Upper lobe of left lung (tissue), 6 donors: ENCODE results near the gene AP3S2. TPM values are rescaled to one million over a fixed set of nuclear protein-coding genes. Genes with fewer than 3 reads are reported as not detected.

Experiments used
- ATAC-seq, 2 donors: fragments of 200-7000 bp; cut with Tn5 transposase; one replicate each; pipeline ENCODE4 v1.9.1; 2022; ENCODE audit warnings: mild to moderate bottlenecking in 2 of 2, moderate library complexity in 2 of 2; ENCODE audit not compliant: low FRiP score in 2 of 2
- DNase-seq, 2 donors: peaks; one replicate each; pipeline ENCODE4 v3.0.0-alpha.2; 2019 to 2020
- H3K27ac ChIP-seq, 4 donors: fragments of 200-600 bp; sonication (generic); one replicate each; pipeline ENCODE4 v1.5.1; 2016 to 2019
- H3K27me3 ChIP-seq, 4 donors: fragments of 200-600 bp; sonication (generic); one replicate each; pipeline ENCODE4 v1.5.1; 2017 to 2019
- H3K36me3 ChIP-seq, 4 donors: fragments of 200-600 bp; sonication (generic); one replicate each; pipeline ENCODE4 v1.5.1; 2016 to 2019
- H3K4me1 ChIP-seq, 4 donors: fragments of 200-600 bp; sonication (generic); one replicate each; pipeline ENCODE4 v1.5.1; 2018 to 2019
- H3K4me3 ChIP-seq, 4 donors: fragments of 200-600 bp; sonication (generic); one replicate each; pipeline ENCODE4 v1.5.1; 2017 to 2019; ENCODE audit warnings: mild to moderate bottlenecking in 2 of 4, moderate library complexity in 1 of 4
- H3K9me3 ChIP-seq, 4 donors: fragments of 200-600 bp; sonication (generic); one replicate each; pipeline ENCODE4 v1.5.1; 2018 to 2019
- CTCF ChIP-seq, 6 experiments: fragments of 450-650 bp in 4 of 6; fragments of 200-600 bp in 2 of 6; sonication (generic) in 2 of 6; IDR thresholded peaks; one replicate each; pipeline ENCODE4 v1.5.1; 2016 to 2019; ENCODE audit warnings: antibody characterized with exemption in 6 of 6
- EP300 ChIP-seq, 4 donors: sonication (generic); formaldehyde crosslinking; IDR thresholded peaks; one replicate each; pipeline ENCODE4 v1.5.1; 2017; ENCODE audit warnings: antibody characterized with exemption in 4 of 4, control low read depth in 2 of 4
- POLR2A ChIP-seq, 4 donors: fragments of 450-650 bp; IDR thresholded peaks; one replicate each; pipeline ENCODE4 v1.5.1; 2016 to 2017; ENCODE audit warnings: antibody characterized with exemption in 4 of 4, mild to moderate bottlenecking in 2 of 4
- POLR2AphosphoS5 ChIP-seq, 2 donors: sonication (generic); formaldehyde crosslinking; IDR thresholded peaks; one replicate each; pipeline ENCODE4 v1.5.1; 2017; ENCODE audit warnings: antibody characterized with exemption in 2 of 2
- WGBS, 2 donors: methylation state at CpG; one replicate each; pipeline ENCODE4 v1.1.5; 2017 to 2018; 5-methylcytosine and 5-hydroxymethylcytosine counted together
- total RNA-seq, 6 donors: library from RNA; depleted of rRNA in 4 of 6; stranded (reverse); fragments of >200 nt in 4 of 6; gene quantifications; one replicate each; pipeline versions ENCODE4 v1.1.0 to v1.2.1, GENCODE V29; 2016 to 2021
- donor health status: DM: no; HTN: no; CAD: no; lungs with moderate emphysema.
- donor health status: DM: no; HTN: yes; CAD: no; lungs with severe emphysema.

AP3S2 gene
- total RNA-seq, 6 donors from 2014 or later, result 19.6 to 46.1 (median 28.9) TPM

GRCh38 chr15:89807689-89808088, 86.1 kb downstream of the AP3S2 start:
- WGBS, 2 donors, result 97 to 98% methylated on average over 6 of the region's 6 CpGs
- no peak overlapping the region for H3K27ac ChIP-seq
- no peaks in the 10 kb centered on the region for H3K27me3 ChIP-seq
- no peak overlapping the region for H3K4me3 ChIP-seq
- H3K4me1 ChIP-seq, result peaks cover 0 to 6% (median 0%) of the 10 kb centered on the region in 4 donors
- DNase-seq (no peak), ATAC-seq (no peak)
- no peaks in the 10 kb centered on the region for H3K9me3 ChIP-seq
- H3K36me3 ChIP-seq, result peaks cover 0 to 10% (median 2%) of the 10 kb centered on the region in 4 donors
- TF ChIP-seq CTCF (IDR thresholded peaks at IDR 0.05) (no peak), POLR2AphosphoS5 (IDR thresholded peaks at IDR 0.05) (no peak), POLR2A (IDR thresholded peaks at IDR 0.05) (no peak), EP300 (IDR thresholded peaks at IDR 0.05) (no peak)

- Histone ChIP-seq H3K27me3 (no peaks in the 10 kb centered on the region), H3K4me1 (no peaks in the 10 kb centered on the region), H3K36me3 (peaks cover 0 to 14% (median 2%) of the 10 kb centered on the region in 4 donors), H3K9me3 (no peaks in the 10 kb centered on the region), H3K27ac (no peak overlapping the region), H3K4me3 (no peak overlapping the region)
- no peak for TF ChIP-seq CTCF (IDR thresholded peaks at IDR 0.05)
- TF ChIP-seq POLR2AphosphoS5 (IDR thresholded peaks at IDR 0.05), result no peak
- no peak for TF ChIP-seq EP300 (IDR thresholded peaks at IDR 0.05)
- no peak for TF ChIP-seq POLR2A (IDR thresholded peaks at IDR 0.05)
- 80 to 83% methylated on average over 22 of the region's 22 CpGs for WGBS, 2 donors
- DNase-seq (peak in 1 of 2 donors; percentile 59), ATAC-seq (no peak)
Observed at GRCh38 chr15:89806559-89807550, 86.9 kb downstream of the AP3S2 start.

GRCh38 chr15:89806210-89806558, 87.6 kb downstream of the AP3S2 start:
- peak in 1 of 2 donors; percentile 62 for DNase-seq
- peaks cover 0 to 21% (median 2%) of the 10 kb centered on the region in 4 donors for H3K36me3 ChIP-seq
- ATAC-seq, result no peak
- H3K27me3 ChIP-seq, result no peaks in the 10 kb centered on the region
- no peaks in the 10 kb centered on the region for H3K4me1 ChIP-seq
- TF ChIP-seq EP300 (IDR thresholded peaks at IDR 0.05) (no peak), POLR2A (IDR thresholded peaks at IDR 0.05) (no peak), CTCF (IDR thresholded peaks at IDR 0.05) (no peak), POLR2AphosphoS5 (IDR thresholded peaks at IDR 0.05) (no peak)
- H3K27ac ChIP-seq, result no peak overlapping the region
- WGBS, 2 donors, result 89 to 91% methylated on average over 21 of the region's 21 CpGs
- no peaks in the 10 kb centered on the region for H3K9me3 ChIP-seq
- no peak overlapping the region for H3K4me3 ChIP-seq

GRCh38 chr15:89805241-89806209, 88.3 kb downstream of the AP3S2 start:
- no peaks in the 10 kb centered on the region for H3K4me1 ChIP-seq
- TF ChIP-seq EP300 (IDR thresholded peaks at IDR 0.05), result no peak
- TF ChIP-seq CTCF (IDR thresholded peaks at IDR 0.05), result no peak
- no peak for TF ChIP-seq POLR2AphosphoS5 (IDR thresholded peaks at IDR 0.05)
- no peak for TF ChIP-seq POLR2A (IDR thresholded peaks at IDR 0.05)
- no peak overlapping the region for H3K27ac ChIP-seq
- no peak for DNase-seq
- no peaks in the 10 kb centered on the region for H3K9me3 ChIP-seq
- no peak for ATAC-seq
- 90 to 91% methylated on average over 23 to 27 of the region's 29 CpGs for WGBS, 2 donors
- H3K36me3 ChIP-seq, result peaks cover 0 to 27% (median 2%) of the 10 kb centered on the region in 4 donors
- no peak overlapping the region for H3K4me3 ChIP-seq
- no peaks in the 10 kb centered on the region for H3K27me3 ChIP-seq
